Measurements from ENCODE around the gene SLC6A3.

SLC6A3 gene

DNA sequence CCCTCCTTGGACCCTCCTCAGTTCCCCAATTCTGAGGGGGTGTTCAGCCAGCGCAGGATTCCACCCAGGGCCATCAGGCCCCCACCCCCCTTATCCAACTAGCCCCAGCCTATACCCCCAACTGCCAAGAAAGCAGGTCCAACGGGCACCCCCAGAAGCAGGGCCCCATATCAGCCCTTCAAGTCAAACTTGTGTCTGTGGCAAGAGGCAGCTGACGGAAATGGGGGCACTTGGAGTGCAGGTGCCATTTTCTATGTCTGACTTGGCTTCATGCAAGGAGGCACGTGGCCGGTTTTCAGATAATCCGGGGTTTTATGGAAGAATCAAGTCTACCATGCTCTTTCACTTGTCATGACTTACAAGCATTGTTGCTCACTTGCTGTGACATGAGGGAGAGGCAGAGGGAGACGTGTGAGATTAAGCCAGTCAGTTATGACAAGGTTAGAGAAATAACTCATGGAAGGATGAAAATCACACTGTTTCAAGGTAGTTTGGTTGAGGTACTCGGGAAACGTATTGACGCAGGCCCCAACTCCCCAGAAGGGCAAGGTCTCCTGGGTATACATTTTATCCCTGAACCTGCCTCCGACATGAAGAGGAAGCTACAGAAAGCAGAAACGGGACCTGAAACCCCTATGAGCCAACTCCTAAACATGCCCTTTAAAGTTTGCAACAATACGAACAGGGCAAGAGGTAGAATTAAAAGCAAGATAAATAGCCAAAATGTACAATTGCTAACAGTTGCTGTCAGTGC, 73.8 kb downstream of the SLC6A3 start:
- H3K9me3 ChIP-seq = no peaks in the 10 kb centered on the region

DNA sequence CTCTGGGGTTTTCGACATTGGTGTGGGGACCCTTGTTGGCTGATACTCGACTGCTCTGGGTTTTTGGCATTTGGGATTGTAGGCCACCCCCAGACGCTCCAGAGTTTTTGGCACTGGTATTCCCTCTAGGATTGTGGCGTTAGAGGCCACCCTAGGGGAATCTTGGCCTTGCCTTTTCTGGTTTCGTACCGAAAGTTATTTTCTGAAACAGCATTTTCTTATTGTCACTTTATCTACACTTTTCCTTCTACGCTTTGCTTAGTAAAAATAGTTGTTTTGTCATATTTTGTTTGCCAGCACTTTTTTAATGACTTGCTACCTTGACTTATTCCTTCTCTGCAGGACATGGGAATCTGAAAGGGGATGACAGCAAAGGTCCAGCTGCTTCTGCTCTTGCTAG, 75.2 kb downstream of the SLC6A3 start:
- H3K27me3 ChIP-seq = peaks cover 68% of the 10 kb centered on the region
- no peak overlapping the region for H3K27ac ChIP-seq
- TF ChIP-seq, protein P1, sequence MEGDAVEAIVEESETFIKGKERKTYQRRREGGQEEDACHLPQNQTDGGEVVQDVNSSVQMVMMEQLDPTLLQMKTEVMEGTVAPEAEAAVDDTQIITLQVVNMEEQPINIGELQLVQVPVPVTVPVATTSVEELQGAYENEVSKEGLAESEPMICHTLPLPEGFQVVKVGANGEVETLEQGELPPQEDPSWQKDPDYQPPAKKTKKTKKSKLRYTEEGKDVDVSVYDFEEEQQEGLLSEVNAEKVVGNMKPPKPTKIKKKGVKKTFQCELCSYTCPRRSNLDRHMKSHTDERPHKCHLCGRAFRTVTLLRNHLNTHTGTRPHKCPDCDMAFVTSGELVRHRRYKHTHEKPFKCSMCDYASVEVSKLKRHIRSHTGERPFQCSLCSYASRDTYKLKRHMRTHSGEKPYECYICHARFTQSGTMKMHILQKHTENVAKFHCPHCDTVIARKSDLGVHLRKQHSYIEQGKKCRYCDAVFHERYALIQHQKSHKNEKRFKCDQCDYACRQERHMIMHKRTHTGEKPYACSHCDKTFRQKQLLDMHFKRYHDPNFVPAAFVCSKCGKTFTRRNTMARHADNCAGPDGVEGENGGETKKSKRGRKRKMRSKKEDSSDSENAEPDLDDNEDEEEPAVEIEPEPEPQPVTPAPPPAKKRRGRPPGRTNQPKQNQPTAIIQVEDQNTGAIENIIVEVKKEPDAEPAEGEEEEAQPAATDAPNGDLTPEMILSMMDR (IDR thresholded peaks at IDR 0.05) = no peak
- H3K4me1 ChIP-seq (ENCODE audit: control insufficient read depth in 1 of 2, insufficient read depth in 1 of 2, low read depth in 1 of 2, low read length in 1 of 2) = no peaks in the 10 kb centered on the region
- no peak overlapping the region for H3K4me3 ChIP-seq (ENCODE audit: low read depth in 1 of 2, low read length in 1 of 2)
- no peaks in the 10 kb centered on the region for H3K9me3 ChIP-seq
- H3K36me3 ChIP-seq = no peaks in the 10 kb centered on the region

More for the DNA sequence above, 73.8 kb downstream of the SLC6A3 start:
- no peak overlapping the region for H3K27ac ChIP-seq
- TF ChIP-seq, protein P1 (IDR thresholded peaks at IDR 0.05) = no peak
- H3K27me3 ChIP-seq = peaks cover 70% of the 10 kb centered on the region
- H3K36me3 ChIP-seq = no peaks in the 10 kb centered on the region
- no peaks in the 10 kb centered on the region for H3K4me1 ChIP-seq (ENCODE audit: control insufficient read depth in 1 of 2, insufficient read depth in 1 of 2, low read depth in 1 of 2, low read length in 1 of 2)
- no peak overlapping the region for H3K4me3 ChIP-seq (ENCODE audit: low read depth in 1 of 2, low read length in 1 of 2)

DNA sequence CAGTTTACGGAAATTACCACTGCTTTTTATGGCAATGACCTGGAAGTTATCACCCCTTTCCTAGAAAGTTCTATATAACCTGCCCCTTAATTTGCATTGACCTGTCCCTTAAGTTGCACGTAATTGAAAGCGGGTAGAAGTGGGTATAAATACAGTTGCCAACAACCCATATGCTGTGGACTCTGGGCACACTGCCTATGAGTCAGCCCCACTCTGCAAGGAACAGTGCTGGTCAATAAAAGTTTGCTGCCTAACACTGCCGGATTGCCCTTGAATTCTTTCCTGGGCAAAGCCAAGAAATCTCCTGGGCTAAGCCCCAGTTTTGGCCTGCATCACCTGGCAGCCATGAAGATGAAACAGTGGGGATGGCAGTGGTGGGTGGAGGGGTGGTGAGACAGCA, 76.5 kb downstream of the SLC6A3 start:
- Histone ChIP-seq H3K4me1 (ENCODE audit: control insufficient read depth in 1 of 2, insufficient read depth in 1 of 2, low read depth in 1 of 2, low read length in 1 of 2) (no peaks in the 10 kb centered on the region), H3K4me3 (ENCODE audit: low read depth in 1 of 2, low read length in 1 of 2) (no peak overlapping the region), H3K9me3 (no peaks in the 10 kb centered on the region), H3K27ac (no peak overlapping the region), H3K27me3 (peaks cover 69% of the 10 kb centered on the region), H3K36me3 (no peaks in the 10 kb centered on the region)
- TF ChIP-seq, protein P1 (IDR thresholded peaks at IDR 0.05) = no peak

DNA sequence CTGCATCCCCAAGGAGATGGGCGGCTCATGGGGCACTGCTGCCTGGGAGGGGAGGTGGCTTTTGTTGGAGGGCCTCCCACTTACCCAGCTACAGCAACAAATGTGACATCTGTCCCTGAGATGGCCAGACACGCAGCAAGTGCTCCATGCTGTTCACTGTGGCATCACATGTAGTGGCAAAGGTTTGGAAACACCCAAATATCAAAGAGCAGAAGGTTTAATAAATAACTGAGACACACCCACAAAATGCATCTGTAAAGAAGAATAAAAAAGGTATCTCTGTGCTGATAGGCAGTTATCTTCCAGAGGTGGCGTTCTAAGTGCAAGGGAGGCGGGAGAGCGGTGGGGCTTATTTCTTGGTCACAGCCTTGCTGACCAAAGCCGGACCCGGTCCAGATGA, 77.0 kb downstream of the SLC6A3 start:
- TF ChIP-seq, protein P1 (IDR thresholded peaks at IDR 0.05) = no peak
- H3K4me3 ChIP-seq (ENCODE audit: low read depth in 1 of 2, low read length in 1 of 2) = no peak overlapping the region

DNA sequence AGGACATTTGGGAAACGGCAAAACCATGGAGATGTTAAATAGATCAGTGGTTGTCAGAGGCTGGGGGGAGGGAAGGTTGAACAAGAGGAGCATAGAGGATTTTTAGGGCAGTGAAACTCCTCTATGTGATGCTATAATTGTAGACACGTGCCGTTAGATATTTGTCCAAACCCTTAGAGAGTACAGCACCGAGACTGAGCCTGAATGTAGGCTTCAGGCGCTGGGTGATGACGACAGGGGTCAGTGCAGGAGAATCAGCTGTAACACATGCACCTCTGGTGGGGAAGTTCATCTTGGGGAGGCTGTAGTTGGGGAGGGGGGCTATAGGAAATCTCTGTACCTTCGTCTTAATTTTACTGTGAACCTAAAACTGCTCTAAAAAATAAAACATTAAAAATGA, 78.1 kb downstream of the SLC6A3 start:
- Histone ChIP-seq H3K36me3 (no peaks in the 10 kb centered on the region), H3K27me3 (peaks cover 71% of the 10 kb centered on the region), H3K9me3 (no peaks in the 10 kb centered on the region), H3K27ac (no peak overlapping the region), H3K4me1 (ENCODE audit: control insufficient read depth in 1 of 2, insufficient read depth in 1 of 2, low read depth in 1 of 2, low read length in 1 of 2) (no peaks in the 10 kb centered on the region), H3K4me3 (ENCODE audit: low read depth in 1 of 2, low read length in 1 of 2) (no peak overlapping the region)
- TF ChIP-seq, protein P1 (IDR thresholded peaks at IDR 0.05) = no peak

More for the DNA sequence above, 77.0 kb downstream of the SLC6A3 start:
- peaks cover 71% of the 10 kb centered on the region for H3K27me3 ChIP-seq
- H3K27ac ChIP-seq = no peak overlapping the region
- H3K36me3 ChIP-seq = no peaks in the 10 kb centered on the region
- no peaks in the 10 kb centered on the region for H3K9me3 ChIP-seq
- H3K4me1 ChIP-seq (ENCODE audit: control insufficient read depth in 1 of 2, insufficient read depth in 1 of 2, low read depth in 1 of 2, low read length in 1 of 2) = no peaks in the 10 kb centered on the region
